Sigmoid colon (tissue), 7 donors: ENCODE data around the gene ZMIZ1. TPM values are rescaled to one million over a fixed set of nuclear protein-coding genes. Genes with fewer than 3 reads are reported as not detected.

ENCODE experiments used
- DNase-seq: peaks from one replicate; pipeline ENCODE4 v3.0.0-alpha.2; 2019
- H3K27ac ChIP-seq, 4 donors: fragments of 200-600 bp; sonication (generic); one replicate each; pipeline ENCODE4 v1.5.1; 2016 to 2019; ENCODE audit warnings: mild to moderate bottlenecking in 1 of 4
- H3K27me3 ChIP-seq, 3 donors: fragments of 200-600 bp; sonication (generic); one replicate each; pipeline ENCODE4 v1.5.1; 2019; ENCODE audit warnings: mild to moderate bottlenecking in 1 of 3
- H3K36me3 ChIP-seq, 4 donors: fragments of 200-600 bp; sonication (generic); one replicate each; pipeline ENCODE4 v1.5.1; 2016 to 2019
- H3K4me1 ChIP-seq, 4 donors: fragments of 200-600 bp; sonication (generic); one replicate each; pipeline ENCODE4 v1.5.1; 2017 to 2019
- H3K4me3 ChIP-seq, 4 donors: fragments of 200-600 bp; sonication (generic); one replicate each; pipeline ENCODE4 v1.5.1; 2017 to 2019; ENCODE audit warnings: mild to moderate bottlenecking in 2 of 4, moderate library complexity in 1 of 4
- H3K9me3 ChIP-seq, 4 donors: fragments of 200-600 bp in 3 of 4; sonication (generic) in 3 of 4; one replicate each; pipeline versions ENCODE4 v1.5.1 to v1.6.1; 2013 to 2019
- EP300 ChIP-seq, 4 donors: sonication (generic); formaldehyde crosslinking; IDR thresholded peaks; one replicate each; pipeline ENCODE4 v1.6.1; 2017; ENCODE audit warnings: antibody characterized with exemption in 4 of 4
- POLR2A ChIP-seq, 2 donors: fragments of 450-650 bp; IDR thresholded peaks; one replicate each; pipeline ENCODE4 v1.6.1; 2016; ENCODE audit warnings: antibody characterized with exemption in 2 of 2, mild to moderate bottlenecking in 2 of 2, moderate library complexity in 2 of 2
- POLR2AphosphoS5 ChIP-seq, 4 donors: sonication (generic); formaldehyde crosslinking; IDR thresholded peaks; one replicate each; pipeline ENCODE4 v1.6.1; 2017; ENCODE audit warnings: antibody characterized with exemption in 4 of 4
- WGBS, 2 donors: extraction: QIAGEN DNeasy Blood & Tissue Kit; methylation state at CpG; one replicate each; pipeline ENCODE4 v1.1.7; 2013; 5-methylcytosine and 5-hydroxymethylcytosine counted together
- intact Hi-C: fragments of 100-400 bp; cut with DNase I; formaldehyde crosslinking; loops from one replicate; pipeline ENCODE4 v1.15.1; 2023
- polyA plus RNA-seq, 3 donors: library from polyadenylated mRNA; stranded (reverse); fragments of 200-250 nt; gene quantifications; one replicate each; pipeline ENCODE4 v1.2.3, GENCODE V29; 2013
- total RNA-seq, 4 donors: library from RNA; depleted of rRNA; stranded (reverse); fragments of >200 nt; gene quantifications; one replicate each; pipeline ENCODE4 v1.1.0, GENCODE V29; 2016
- TF ChIP-seq, protein P1 (sequence below), 4 experiments: fragments of 450-650 bp in 3 of 4; fragments of 200-600 bp in 1 of 4; IDR thresholded peaks; one replicate each; pipeline ENCODE4 v1.5.1; 2016 to 2019; ENCODE audit warnings: antibody characterized with exemption in 4 of 4, mild to moderate bottlenecking in 3 of 4, moderate library complexity in 2 of 4
- donor health status: healthy with polysubstance abuse.
- donor health status: Bipolar disorder and iron deficiency.
- donor health status: healthy.

The ZMIZ1 gene
- total and polyA plus RNA-seq, 7 donors: 17.4 to 49.3 (median 31.5) TPM

DNA sequence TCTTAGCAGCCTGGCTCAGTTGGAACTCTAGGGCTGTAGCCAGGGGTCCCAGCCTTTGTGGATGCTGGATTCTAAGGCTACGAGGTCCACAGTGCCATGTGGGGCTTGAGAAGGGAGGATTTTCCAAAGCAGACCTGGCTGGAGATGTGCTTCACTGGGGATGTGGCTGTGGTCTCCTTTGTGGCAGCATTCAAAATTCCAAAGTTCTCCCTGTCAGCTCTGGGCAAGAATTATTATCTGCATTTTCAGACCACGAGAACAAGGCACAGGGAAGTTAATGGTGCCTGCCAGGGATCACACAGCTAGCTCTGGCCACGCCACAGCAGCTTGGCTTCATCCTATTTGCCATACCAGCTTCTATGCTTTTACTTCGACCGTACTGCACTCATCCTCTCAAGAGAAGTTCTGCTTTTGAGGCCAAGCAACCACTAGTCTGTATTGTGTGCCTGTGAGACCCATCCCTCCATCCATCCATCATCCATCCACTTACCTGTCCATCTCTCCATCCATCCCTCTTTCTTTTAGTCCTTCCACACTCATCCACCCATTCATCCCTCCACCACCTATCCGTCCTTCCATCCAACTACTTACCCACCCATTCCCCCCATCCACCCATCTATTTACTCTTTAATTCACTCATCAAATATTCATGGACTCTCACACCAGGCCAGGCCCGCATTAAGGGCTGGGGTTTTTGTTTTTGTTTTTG is 71.5 kb downstream of the ZMIZ1 start:
- DNase-seq: no peak
- no peak overlapping the region for H3K4me3 ChIP-seq
- H3K4me1 ChIP-seq: peaks cover 0 to 100% (median 86%) of the 10 kb centered on the region in 4 donors
- peak overlapping the region; percentile 71 to 92 (median 85) for H3K27ac ChIP-seq
- intact Hi-C loops: no loop called here
- H3K36me3 ChIP-seq: peaks cover 5 to 27% (median 15%) of the 10 kb centered on the region in 4 donors
- no peaks in the 10 kb centered on the region for H3K27me3 ChIP-seq
- WGBS, 2 donors: 85 to 93% methylated on average over 7 of the region's 7 CpGs
- no peak for TF ChIP-seq POLR2A (IDR thresholded peaks at IDR 0.05)
- TF ChIP-seq EP300 (IDR thresholded peaks at IDR 0.05): no peak
- TF ChIP-seq POLR2AphosphoS5 (IDR thresholded peaks at IDR 0.05): no peak
- TF ChIP-seq, protein P1, sequence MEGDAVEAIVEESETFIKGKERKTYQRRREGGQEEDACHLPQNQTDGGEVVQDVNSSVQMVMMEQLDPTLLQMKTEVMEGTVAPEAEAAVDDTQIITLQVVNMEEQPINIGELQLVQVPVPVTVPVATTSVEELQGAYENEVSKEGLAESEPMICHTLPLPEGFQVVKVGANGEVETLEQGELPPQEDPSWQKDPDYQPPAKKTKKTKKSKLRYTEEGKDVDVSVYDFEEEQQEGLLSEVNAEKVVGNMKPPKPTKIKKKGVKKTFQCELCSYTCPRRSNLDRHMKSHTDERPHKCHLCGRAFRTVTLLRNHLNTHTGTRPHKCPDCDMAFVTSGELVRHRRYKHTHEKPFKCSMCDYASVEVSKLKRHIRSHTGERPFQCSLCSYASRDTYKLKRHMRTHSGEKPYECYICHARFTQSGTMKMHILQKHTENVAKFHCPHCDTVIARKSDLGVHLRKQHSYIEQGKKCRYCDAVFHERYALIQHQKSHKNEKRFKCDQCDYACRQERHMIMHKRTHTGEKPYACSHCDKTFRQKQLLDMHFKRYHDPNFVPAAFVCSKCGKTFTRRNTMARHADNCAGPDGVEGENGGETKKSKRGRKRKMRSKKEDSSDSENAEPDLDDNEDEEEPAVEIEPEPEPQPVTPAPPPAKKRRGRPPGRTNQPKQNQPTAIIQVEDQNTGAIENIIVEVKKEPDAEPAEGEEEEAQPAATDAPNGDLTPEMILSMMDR (IDR thresholded peaks at IDR 0.05): no peak
- no peaks in the 10 kb centered on the region for H3K9me3 ChIP-seq

DNA sequence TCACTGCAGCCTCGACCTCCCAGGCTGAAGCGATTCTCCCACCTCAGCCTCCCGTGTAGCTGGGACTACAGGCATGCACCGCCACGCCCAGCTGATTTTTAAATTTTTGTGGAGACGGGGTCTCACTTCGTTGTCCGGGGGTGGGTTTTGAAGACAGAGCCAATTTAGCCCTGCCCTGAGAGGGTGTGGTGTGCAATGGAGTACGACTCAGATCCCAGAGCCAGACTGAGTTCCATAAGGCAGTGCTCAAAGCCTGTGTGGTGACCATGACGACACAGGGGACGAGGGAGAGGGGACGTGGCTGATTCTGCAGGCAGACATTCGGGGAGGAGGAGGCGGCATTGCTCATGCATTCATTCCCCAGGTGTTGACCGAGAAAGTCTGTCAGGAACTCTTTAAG is 72.1 kb downstream of the ZMIZ1 start:
- no peak for DNase-seq
- intact Hi-C loops: no loop called here
- Histone ChIP-seq H3K9me3 (no peaks in the 10 kb centered on the region), H3K27ac (peak overlapping the region in 3 of 4 donors; percentile 54 to 92 (median 88)), H3K27me3 (no peaks in the 10 kb centered on the region), H3K4me3 (no peak overlapping the region), H3K36me3 (peaks cover 5 to 27% (median 15%) of the 10 kb centered on the region in 4 donors), H3K4me1 (peaks cover 0 to 100% (median 89%) of the 10 kb centered on the region in 4 donors)
- WGBS, 2 donors: 89 to 91% methylated on average over 15 of the region's 15 CpGs
- TF ChIP-seq, protein P1 (IDR thresholded peaks at IDR 0.05): no peak
- TF ChIP-seq POLR2AphosphoS5 (IDR thresholded peaks at IDR 0.05) (no peak), EP300 (IDR thresholded peaks at IDR 0.05) (no peak), POLR2A (IDR thresholded peaks at IDR 0.05) (no peak)

DNA sequence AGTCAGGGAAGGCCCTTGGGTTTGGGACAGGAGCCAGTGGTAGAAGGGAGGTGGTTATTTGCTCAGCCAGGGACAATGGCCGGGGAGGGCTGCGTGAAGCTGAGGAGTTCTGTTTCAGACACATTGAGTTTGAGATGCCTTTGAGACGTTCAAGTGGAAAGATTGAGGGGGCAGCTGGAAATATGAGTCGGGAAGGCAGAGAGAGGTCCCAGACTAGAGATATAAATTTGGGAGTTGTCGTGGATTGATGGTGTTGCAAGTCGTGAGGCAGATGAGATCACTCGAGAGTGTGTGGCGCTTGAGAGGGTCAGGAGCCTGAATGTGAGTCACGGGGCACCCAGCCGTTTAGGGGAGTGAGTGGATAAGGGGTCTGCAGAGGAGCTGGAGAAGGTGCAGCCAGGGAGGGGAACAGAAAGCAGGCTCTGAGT is 73.3 kb downstream of the ZMIZ1 start:
- Histone ChIP-seq H3K27ac (peak overlapping the region; percentile 54 to 92 (median 74)), H3K4me1 (peaks cover 0 to 100% (median 90%) of the 10 kb centered on the region in 4 donors), H3K4me3 (no peak overlapping the region), H3K9me3 (no peaks in the 10 kb centered on the region), H3K27me3 (no peaks in the 10 kb centered on the region), H3K36me3 (peaks cover 5 to 27% (median 15%) of the 10 kb centered on the region in 4 donors)
- DNase-seq: peak; percentile 89
- intact Hi-C loops: no loop called here
- TF ChIP-seq, protein P1 (IDR thresholded peaks at IDR 0.05): no peak
- peak in 2 of 4 donors; percentile 43 to 53 for TF ChIP-seq POLR2AphosphoS5 (IDR thresholded peaks at IDR 0.05)
- WGBS, 2 donors: 75 to 81% methylated on average over 10 of the region's 10 CpGs

DNA sequence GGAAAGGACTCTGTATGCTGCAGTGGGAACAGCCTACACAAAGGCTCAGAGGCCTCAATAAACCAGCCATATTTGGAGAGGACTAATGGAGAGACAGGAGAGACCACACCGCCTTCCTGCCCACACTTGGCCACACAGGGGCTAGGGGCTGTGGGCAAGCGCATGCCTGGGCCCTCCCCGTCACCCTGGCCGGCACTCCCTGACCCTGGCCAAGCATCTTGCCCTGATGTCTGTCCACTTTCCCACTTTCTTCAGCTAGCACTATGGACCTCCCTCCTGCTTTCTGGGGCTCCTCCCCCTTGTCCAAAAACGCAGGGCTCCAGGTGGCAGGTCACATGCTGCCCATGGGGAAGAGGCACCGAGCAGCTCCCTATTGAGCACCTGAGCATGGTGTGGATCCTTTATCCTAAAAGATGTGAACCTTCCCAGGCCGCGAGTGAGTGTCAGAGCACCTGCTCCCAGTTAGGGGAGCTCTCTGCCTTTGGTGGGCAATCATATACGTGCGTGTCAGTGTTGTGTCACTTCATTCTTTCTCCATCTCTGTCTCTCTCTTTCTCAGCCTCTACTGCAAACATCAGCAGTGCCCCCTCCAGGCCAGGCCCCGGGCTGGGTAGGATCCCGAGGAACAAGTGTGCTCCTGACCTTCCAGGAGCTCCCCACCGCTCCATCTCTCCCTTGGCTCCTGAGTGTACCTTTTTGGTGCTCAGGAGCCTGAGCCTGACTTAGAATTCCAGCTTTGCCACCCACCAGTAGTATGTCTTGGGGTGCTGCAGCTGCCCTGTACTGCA is 74.0 kb downstream of the ZMIZ1 start:
- intact Hi-C loops: no loop called here
- TF ChIP-seq, protein P1 (IDR thresholded peaks at IDR 0.05): no peak
- H3K4me3 ChIP-seq: no peak overlapping the region
- peaks cover 0 to 100% (median 90%) of the 10 kb centered on the region in 4 donors for H3K4me1 ChIP-seq
- peak overlapping the region; percentile 54 to 92 (median 74) for H3K27ac ChIP-seq
- WGBS, 2 donors: 84 to 86% methylated on average over 13 of the region's 13 CpGs
- no peaks in the 10 kb centered on the region for H3K9me3 ChIP-seq
- no peak for DNase-seq
- peaks cover 5 to 27% (median 15%) of the 10 kb centered on the region in 4 donors for H3K36me3 ChIP-seq
- no peaks in the 10 kb centered on the region for H3K27me3 ChIP-seq
